Endodermal cell (in vitro differentiated cells): Measurements from ENCODE around the gene RPS28. TPM values are rescaled to one million over a fixed set of nuclear protein-coding genes. Genes with fewer than 3 reads are reported as not detected.
A peak's percentile ranks its signal among the peaks of the same experiment; 100 is the strongest.

Experiments
- DNase-seq: peaks from one replicate; pipeline ENCODE4 v3.0.0-alpha.2; 2017
- H3K27ac ChIP-seq: 2 replicates; pipeline ENCODE4 v1.5.1; 2013; ENCODE audit warnings: mild to moderate bottlenecking, low read depth, low read length, moderate library complexity
- H3K27me3 ChIP-seq: 2 replicates; pipeline ENCODE4 v1.6.1; 2013; ENCODE audit warnings: mild to moderate bottlenecking, low read length, moderate library complexity; ENCODE audit not compliant: insufficient read depth, control insufficient read depth, poor library complexity, severe bottlenecking
- H3K36me3 ChIP-seq: 2 replicates; pipeline ENCODE4 v1.7.0; 2013; ENCODE audit warnings: mild to moderate bottlenecking, low read length, moderate library complexity; ENCODE audit not compliant: control insufficient read depth, insufficient read depth
- H3K4me1 ChIP-seq: one replicate; pipeline ENCODE4 v1.7.0; 2013; ENCODE audit warnings: low read length; ENCODE audit not compliant: control insufficient read depth, insufficient read depth
- H3K4me3 ChIP-seq: 2 replicates; pipeline ENCODE4 v1.5.1; 2013; ENCODE audit warnings: mild to moderate bottlenecking, low read length, moderate library complexity
- H3K9ac ChIP-seq: 2 replicates; pipeline ENCODE4 v1.6.1; 2013; ENCODE audit warnings: mild to moderate bottlenecking, low read length, moderate library complexity; ENCODE audit not compliant: poor library complexity, severe bottlenecking; ENCODE audit errors: extremely low read depth
- H3K9me3 ChIP-seq: 2 replicates; pipeline ENCODE4 v1.6.1; 2013; ENCODE audit warnings: mild to moderate bottlenecking, low read length, moderate library complexity; ENCODE audit not compliant: control insufficient read depth
- H3K27ac Mint-ChIP-seq: 2 replicates; pipeline ENCODE4 v1.8.0; 2020; ENCODE audit warnings: mixed read lengths
- H3K27me3 Mint-ChIP-seq: 2 replicates; pipeline ENCODE4 v1.8.0; 2021; ENCODE audit warnings: mild to moderate bottlenecking, mixed read lengths; ENCODE audit not compliant: insufficient read depth
- H3K36me3 Mint-ChIP-seq: 2 replicates; pipeline ENCODE4 v1.8.0; 2020; ENCODE audit warnings: low read depth, mixed read lengths
- H3K4me1 Mint-ChIP-seq: 2 replicates; pipeline ENCODE4 v1.8.0; 2020; ENCODE audit warnings: mixed read lengths
- H3K4me3 Mint-ChIP-seq: 2 replicates; pipeline ENCODE4 v1.8.0; 2020; ENCODE audit warnings: mild to moderate bottlenecking, moderate library complexity, mixed read lengths
- H3K9me3 Mint-ChIP-seq: 2 replicates; pipeline ENCODE4 v1.8.0; 2020; ENCODE audit warnings: mild to moderate bottlenecking, mixed read lengths
- whole genome bisulfite sequencing, 2 experiments: methylation state at CpG; one replicate each; pipeline versions ENCODE4 v1.1.5 to v1.1.7; 2013; ENCODE audit warnings: missing lambda C conversion rate in 2 of 2, mixed read lengths in 1 of 2; ENCODE audit not compliant: insufficient coverage in 1 of 2, insufficient read length in 1 of 2; 5-methylcytosine and 5-hydroxymethylcytosine counted together
- total RNA-seq, 2 donors: library from RNA; stranded (reverse); fragmentation: NEBNext Ultra II Directional in 1 of 2; extraction: Animal tissue kit (Norgen Biotek cat#: 25700) in 1 of 2; gene quantifications; 2 replicates in 1 of 2; 3 replicates in 1 of 2; pipeline ENCODE4 v1.2.1, GENCODE V29; 2021
- TF ChIP-seq, protein P1 (sequence below): fragments of 200-600 bp; sonication (generic); conservative IDR thresholded peaks from 2 replicates; pipeline ENCODE4 v1.5.0; 2021; ENCODE audit warnings: antibody characterized with exemption, mild to moderate bottlenecking

Gene RPS28
- total RNA-seq, 2 donors from 2014 or later = 1,512 to 1,809 TPM

DNA sequence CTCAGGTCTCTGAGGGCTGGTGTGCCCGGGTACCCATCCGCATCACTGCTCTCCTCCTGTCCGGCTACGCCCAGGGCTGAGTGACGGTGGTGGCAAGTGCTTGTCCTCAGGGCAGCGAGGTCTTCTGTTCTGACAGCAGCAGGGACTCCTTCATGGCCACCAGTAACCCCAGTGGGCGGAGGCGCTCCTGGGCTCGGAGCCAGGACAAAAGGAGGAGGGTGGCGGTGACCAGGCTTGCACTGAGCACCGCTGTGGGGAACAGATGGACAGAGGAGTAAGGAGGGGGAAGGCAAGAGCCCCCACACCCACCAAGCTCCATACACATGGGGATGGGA lies 19.0 kb upstream of the RPS28 start:
- H3K4me3 ChIP-seq = no peak overlapping the region
- H3K9ac ChIP-seq = no peak overlapping the region
- no peaks in the 10 kb centered on the region for H3K27me3 Mint-ChIP-seq
- peaks cover 8% of the 10 kb centered on the region for H3K36me3 ChIP-seq
- no peak for DNase-seq
- WGBS, 2 experiments = 95 to 96% methylated on average over 11 of the region's 11 CpGs
- peaks cover 5% of the 10 kb centered on the region for H3K4me1 Mint-ChIP-seq
- H3K9me3 Mint-ChIP-seq = no peaks in the 10 kb centered on the region
- no peak overlapping the region for H3K27ac Mint-ChIP-seq
- H3K27me3 ChIP-seq = no peaks in the 10 kb centered on the region
- H3K4me3 Mint-ChIP-seq = no peak overlapping the region
- TF ChIP-seq, protein P1, sequence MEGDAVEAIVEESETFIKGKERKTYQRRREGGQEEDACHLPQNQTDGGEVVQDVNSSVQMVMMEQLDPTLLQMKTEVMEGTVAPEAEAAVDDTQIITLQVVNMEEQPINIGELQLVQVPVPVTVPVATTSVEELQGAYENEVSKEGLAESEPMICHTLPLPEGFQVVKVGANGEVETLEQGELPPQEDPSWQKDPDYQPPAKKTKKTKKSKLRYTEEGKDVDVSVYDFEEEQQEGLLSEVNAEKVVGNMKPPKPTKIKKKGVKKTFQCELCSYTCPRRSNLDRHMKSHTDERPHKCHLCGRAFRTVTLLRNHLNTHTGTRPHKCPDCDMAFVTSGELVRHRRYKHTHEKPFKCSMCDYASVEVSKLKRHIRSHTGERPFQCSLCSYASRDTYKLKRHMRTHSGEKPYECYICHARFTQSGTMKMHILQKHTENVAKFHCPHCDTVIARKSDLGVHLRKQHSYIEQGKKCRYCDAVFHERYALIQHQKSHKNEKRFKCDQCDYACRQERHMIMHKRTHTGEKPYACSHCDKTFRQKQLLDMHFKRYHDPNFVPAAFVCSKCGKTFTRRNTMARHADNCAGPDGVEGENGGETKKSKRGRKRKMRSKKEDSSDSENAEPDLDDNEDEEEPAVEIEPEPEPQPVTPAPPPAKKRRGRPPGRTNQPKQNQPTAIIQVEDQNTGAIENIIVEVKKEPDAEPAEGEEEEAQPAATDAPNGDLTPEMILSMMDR = no peak
- H3K27ac ChIP-seq = no peak overlapping the region
- H3K36me3 Mint-ChIP-seq = peaks cover 27% of the 10 kb centered on the region
- no peaks in the 10 kb centered on the region for H3K4me1 ChIP-seq
- H3K9me3 ChIP-seq = no peaks in the 10 kb centered on the region

DNA sequence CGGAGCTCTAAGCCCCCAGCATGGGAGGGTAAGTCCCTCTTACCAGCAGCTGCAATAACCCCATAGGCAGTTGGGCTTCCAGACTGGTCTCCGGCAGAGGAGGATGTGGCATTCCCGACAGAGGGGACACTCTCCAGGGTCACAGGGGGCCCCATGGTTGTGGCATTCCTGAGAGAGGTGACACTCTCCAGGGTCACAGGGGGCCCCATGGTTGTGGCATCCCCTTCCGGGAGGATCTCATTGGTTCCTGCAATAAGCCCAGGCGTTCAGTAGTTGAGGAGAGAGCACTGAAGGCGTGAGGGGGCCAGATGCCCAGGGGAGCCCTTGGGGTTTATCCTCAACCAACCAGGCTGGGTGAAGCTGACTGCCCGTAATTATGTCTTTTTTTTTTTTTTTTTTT lies 18.6 kb upstream of the RPS28 start:
- TF ChIP-seq, protein P1 = no peak
- Histone ChIP-seq H3K36me3 (peaks cover 8% of the 10 kb centered on the region), H3K4me1 (no peaks in the 10 kb centered on the region), H3K27ac (no peak overlapping the region), H3K9me3 (no peaks in the 10 kb centered on the region), H3K9ac (no peak overlapping the region), H3K27me3 (no peaks in the 10 kb centered on the region), H3K4me3 (no peak overlapping the region)
- DNase-seq = no peak
- 95 to 100% methylated on average over 1 to 7 of the region's 7 CpGs for WGBS, 2 experiments
- Mint-ChIP-seq H3K36me3 (peaks cover 27% of the 10 kb centered on the region), H3K4me1 (peaks cover 7% of the 10 kb centered on the region), H3K27ac (no peak overlapping the region), H3K4me3 (no peak overlapping the region), H3K9me3 (no peaks in the 10 kb centered on the region), H3K27me3 (peaks cover under 1% of the 10 kb centered on the region)

DNA sequence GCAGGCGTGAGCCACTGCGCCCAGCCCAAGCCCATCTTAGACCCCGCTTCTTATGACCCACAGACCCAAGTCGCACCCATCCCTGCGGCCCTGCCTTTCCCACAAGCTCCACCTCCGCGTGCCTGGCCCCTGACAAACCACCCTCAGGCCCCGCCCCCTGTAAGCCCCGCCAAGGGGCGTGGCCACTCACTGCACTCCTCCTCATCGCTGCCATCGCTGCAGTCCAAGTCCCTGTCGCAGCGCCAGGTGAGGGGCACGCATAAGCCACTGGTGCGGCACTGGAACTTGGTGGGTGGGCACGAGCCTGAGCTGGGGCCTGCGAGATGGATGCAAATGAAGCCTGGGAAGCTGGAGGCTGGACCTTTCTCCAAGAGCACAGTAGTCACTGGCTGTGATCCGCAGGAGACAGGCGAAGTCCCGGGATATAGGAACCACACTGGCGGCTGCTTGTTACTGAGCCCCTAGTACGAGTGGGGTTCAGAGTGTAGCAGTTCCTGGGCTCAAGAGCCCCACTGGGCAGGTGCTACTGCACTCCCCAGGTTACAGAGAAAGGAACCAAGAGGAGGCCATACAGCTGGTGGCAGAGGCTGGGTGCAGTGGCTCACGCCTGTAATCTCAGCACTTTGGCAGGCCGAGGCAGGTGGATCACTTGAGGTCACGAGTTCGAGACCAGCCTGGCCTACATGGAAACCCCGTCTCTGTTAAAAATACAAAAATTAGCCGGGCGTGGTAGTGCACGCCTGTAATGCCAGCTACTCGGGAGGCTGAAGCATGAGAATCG lies 16.3 kb upstream of the RPS28 start:
- Mint-ChIP-seq H3K36me3 (peaks cover 35% of the 10 kb centered on the region), H3K4me1 (peaks cover 17% of the 10 kb centered on the region), H3K9me3 (no peaks in the 10 kb centered on the region), H3K4me3 (no peak overlapping the region), H3K27me3 (peaks cover 2% of the 10 kb centered on the region), H3K27ac (peak overlapping the region; percentile 55)
- no peak overlapping the region for H3K9ac ChIP-seq
- H3K27me3 ChIP-seq = no peaks in the 10 kb centered on the region
- TF ChIP-seq, protein P1 = no peak
- H3K9me3 ChIP-seq = no peaks in the 10 kb centered on the region
- no peak overlapping the region for H3K27ac ChIP-seq
- WGBS, 2 experiments = 77 to 88% methylated on average over 20 to 33 of the region's 33 CpGs
- no peak overlapping the region for H3K4me3 ChIP-seq
- H3K36me3 ChIP-seq = peaks cover 18% of the 10 kb centered on the region
- peak; percentile 95 for DNase-seq
- no peaks in the 10 kb centered on the region for H3K4me1 ChIP-seq
